HG03521 (cell line): Measurements from ENCODE around the gene NOC4L.
"Not testable (repeated sequence)": the region's sequence is repeated elsewhere in the genome, so short reads cannot be mapped to it uniquely, and the experiment has no call there.

ENCODE experiments used
- ATAC-seq: cut with Tn5 transposase; IDR thresholded peaks from one replicate; pipeline ENCODE4 v1.9.1; 2021; ENCODE audit warnings: mild to moderate bottlenecking, moderate library complexity; ENCODE audit not compliant: unreplicated experiment

Gene NOC4L

GRCh38 chr12:132144115-132144809 is at the start of gene NOC4L, which contains the start of gene DDX51:
TSS of gene NOC4L (plus strand) at chr12:132144457. CDS start at chr12:132144489, 32 bp downstream.
TSS of gene DDX51 (minus strand) at chr12:132144319. CDS start at chr12:132144296, 23 bp downstream.
- peak; percentile 87 for ATAC-seq

- ATAC-seq = no peak
Measured at GRCh38 chr12:132095520-132096409, 48.5 kb upstream of the NOC4L start.

GRCh38 chr12:132099739-132100138 is 44.5 kb upstream of the NOC4L start:
- ATAC-seq = no peak

DNA sequence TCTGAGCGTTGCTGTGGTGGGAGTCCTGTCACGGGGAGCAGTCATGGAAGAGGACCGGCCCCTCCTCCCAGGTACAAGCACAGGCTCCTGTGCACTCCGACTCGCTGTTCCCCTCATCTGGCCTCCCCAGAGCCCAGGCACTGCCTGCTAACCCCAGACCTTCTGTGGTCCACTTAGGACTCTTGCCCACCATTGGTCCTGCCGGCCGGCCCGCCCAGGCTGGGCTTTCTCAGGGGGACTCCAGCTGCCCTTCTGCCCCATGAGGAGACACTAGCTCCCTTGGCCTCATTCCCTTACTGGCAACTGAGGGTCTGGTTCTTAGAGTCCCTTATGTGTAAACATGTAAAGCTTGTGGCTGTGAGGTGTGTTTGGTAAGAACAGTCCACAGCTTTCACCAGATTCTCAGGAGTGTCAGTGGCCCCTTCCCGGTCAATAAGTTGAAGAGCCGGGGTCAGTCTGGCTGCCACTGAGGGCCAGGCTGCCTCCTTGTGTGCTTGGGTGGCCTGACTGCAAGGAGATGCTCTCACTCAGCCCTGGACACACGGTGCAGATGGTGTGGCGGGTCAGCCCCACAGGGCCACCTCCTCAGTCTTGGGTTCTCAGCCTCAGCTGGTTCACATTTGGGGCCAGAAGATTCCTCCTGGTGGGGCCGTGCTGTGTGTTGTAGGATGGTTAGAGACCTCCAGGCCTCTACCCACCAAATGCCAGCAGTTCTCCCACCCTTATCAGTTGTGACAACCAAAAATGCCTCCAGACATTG is 43.8 kb upstream of the NOC4L start:
- no peak for ATAC-seq

DNA sequence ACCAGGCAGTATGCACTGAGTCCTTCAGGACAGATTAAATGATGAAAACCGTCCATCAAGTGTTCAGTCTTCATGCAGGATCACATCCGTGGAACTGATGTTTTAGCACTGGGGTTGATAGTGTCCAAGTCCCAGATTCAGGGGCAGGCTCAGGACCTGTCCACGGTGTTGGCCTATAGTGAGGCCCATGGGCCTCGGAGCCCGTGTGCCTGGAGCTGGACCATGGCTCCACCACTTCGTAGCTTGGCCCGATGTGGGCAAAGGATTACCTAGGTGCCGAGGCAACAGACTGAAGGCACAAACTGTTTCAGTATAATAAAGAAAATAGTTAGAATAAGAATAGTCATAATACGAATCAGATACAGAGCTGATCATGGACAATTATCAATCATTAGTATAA is 42.0 kb upstream of the NOC4L start:
- ATAC-seq = no peak

GRCh38 chr12:132103072-132103471 is 41.2 kb upstream of the NOC4L start:
- ATAC-seq = not testable (repeated sequence)

DNA sequence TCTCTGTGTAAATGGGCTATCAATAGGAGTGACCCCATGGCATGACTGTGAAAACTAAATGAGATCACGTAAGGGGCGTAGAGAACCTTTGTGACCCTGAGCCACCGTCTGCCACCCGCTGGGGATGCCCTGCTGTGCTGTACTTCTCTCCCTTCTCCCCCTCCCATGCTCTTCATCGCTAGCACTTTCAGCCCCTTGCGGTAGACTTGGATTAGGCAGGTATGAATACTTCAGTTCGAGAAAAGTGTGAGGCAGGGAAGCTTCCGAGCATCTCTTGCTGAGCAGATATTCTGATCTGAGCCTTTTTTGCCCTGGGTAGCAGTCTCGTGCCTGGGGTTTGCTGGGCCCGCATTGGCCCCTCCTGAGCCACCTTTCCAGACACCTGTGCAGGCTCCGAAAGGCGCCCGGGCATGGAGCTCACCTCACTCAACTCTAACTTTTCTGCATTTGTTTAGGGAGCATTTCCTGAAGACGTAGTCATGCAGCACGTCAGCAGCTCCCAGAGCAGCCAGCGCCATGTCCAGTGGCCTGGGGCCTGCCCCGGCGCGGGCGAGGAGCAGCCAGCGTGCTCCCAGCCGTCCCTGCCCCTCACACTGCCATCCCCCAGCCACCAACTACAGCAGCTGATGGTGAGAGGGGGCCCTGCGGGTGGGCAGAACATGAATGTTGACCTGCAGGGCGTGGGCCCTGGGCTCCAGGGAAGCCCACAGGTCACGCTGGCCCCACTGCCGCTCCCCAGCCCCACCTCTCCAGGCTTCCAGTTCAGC is 40.5 kb upstream of the NOC4L start:
- no peak for ATAC-seq

- ATAC-seq = no peak
Measured at GRCh38 chr12:132105467-132105866, 38.8 kb upstream of the NOC4L start.

DNA sequence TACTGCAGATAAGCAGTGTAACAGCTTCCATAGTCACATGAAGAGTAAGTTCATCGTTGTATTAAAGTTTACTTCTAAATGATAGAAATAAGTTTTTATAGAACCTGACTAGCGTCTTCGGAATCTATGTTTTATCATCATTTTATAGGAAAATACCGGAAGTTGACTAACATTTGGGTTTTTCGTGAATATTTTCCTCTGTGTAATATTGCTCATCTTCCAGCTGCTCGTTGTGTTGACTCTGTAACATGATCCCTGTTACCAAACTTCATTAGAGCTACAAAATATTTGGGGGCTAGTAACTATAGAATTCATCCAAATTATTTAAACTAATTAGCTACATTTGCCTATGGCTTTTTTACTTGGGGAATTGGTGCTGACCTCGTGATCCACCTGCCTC is 37.3 kb upstream of the NOC4L start:
- no peak for ATAC-seq

DNA sequence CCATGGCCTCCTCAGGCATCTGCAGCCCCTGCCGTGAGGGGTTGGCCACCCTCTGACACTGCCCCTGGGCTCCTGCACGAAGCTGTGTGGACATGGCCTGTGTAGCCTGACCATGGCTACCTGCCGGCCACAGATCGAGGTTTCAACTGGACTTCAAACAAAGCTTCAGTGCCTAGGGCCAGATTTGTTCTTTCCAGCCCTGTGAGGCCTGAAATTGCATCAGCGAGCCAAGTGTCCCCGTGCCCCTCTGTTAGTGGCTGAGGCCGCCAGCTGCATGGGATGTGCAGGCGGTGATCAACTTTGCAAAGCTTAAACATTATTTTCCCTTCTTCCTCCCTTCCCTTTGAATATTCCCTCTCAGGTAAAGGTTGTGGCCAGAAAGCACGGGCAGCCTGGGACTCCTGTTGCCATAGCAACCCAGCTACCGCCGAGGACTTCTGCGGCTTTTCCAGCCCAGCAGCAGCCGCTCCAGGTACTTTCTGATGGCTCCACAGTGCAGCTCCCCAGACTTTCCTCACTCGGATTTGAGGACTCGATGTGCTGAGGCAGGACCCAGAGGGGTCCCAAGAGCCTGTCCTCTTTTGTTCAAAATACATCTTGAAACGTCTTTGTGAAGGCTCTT is 35.9 kb upstream of the NOC4L start:
- no peak for ATAC-seq

DNA sequence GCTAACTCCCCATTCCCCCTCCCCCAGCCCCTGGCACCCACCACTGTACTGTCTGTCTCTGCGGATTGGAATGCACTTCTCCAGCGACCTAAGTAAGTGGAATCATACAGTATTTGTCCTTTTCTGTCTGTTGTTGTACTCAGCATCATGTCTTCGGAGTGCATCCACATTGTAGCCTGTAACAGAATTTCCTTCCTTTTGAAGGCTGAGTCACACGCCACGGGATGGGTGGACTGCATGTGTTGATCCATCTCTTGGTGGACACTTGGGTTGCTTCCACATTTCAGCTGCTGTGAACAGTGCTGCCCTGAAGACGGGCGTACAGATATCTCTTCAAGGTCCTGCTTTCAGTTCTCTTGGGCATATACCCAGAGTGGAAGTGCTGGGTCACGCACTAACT is 34.5 kb upstream of the NOC4L start:
- no peak for ATAC-seq

DNA sequence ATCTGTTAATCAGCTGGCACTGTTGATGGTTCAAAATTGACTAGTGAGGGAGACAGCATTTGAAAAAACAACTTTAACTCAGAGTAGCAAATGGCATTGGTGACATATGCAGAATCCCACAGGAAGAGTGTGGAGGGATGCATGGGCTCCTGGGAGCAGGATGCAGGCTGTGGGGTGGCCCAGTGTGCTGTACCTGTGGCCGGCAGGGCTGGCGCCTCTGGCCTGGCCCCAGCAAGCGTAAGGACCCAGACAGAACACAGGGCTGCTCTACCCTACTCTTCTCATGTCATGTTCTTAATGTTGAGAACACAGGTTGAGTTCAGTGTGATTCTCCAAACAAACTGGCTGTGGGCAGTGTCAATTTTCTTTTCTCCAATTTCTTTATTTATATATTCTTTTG is 33.6 kb upstream of the NOC4L start:
- no peak for ATAC-seq

GRCh38 chr12:132111654-132112304 is 32.5 kb upstream of the NOC4L start:
- ATAC-seq = no peak

DNA sequence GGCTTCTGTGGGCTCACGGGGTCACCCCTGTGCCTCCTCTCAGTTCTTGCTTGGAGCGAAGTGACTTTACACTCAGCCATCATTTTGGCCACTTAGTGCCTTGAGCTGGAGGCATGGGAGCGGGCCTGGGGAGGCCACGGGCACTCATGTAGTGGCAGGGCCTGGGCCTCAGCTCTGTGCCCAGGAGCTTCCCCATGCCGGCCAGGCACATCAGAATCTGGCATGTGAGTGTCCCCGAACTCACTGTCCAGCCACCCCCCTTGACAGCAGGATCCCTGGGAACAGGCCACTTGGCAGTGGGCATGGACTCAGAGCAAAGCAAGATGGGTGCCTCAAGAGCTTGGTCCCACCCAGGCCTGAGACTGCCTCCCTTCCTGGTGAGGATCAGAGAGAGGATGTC is 29.6 kb upstream of the NOC4L start:
- no peak for ATAC-seq

- no peak for ATAC-seq
Measured at GRCh38 chr12:132115500-132115899, 28.8 kb upstream of the NOC4L start.

- no peak for ATAC-seq
Measured at GRCh38 chr12:132116709-132117557, 27.3 kb upstream of the NOC4L start.

GRCh38 chr12:132117558-132117875 is 26.7 kb upstream of the NOC4L start:
- ATAC-seq = no peak

DNA sequence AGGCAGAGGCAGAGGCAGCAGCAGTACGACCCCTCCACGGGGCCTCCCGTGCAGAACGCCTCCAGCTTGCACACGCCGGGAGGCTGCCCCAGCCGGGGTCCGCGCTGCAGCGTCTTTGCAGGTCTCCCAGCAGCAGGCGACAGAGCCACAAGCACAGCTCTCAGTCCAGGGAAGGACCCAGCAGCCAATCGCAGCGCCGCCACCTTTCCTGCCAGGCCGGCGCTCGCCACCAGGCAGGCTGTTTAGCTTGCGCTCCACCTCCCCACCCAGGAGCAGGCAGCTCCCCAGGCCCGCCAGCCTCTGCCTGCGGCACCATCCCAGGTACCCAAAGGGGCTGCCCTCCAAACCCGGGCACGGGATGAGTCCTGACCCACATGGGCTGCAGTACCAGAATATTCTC is 25.4 kb upstream of the NOC4L start:
- no peak for ATAC-seq

DNA sequence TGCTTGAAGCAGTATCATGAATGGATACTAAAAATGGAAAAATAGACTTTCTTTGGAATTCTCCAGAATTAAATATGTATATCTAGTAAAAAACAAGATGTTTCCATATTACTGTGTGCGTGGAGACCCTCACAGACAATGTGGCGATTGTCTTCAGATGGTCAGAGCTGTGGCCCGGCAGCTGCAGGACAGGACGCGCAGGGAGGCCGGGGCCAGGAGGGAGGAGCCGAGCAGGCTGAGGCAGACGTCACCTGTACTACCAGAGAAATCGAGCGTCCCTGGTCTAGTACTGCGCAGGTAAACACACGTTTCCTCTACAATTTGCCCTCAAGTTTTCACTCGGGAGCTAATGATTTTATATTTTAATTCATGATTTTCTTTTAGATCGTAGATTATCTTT is 23.0 kb upstream of the NOC4L start:
- ATAC-seq = no peak
